Stimulated activated naive CD4-positive, alpha-beta T cell treated with Interleukin-2 at 50 U/mL for 16 hours (primary cell): Measurements from ENCODE around the gene ESRRG.

Source experiments
- DNase-seq: peaks from one replicate; lab custom pipeline; 2025; lab: John Stamatoyannopoulos, UW

ESRRG gene

DNA sequence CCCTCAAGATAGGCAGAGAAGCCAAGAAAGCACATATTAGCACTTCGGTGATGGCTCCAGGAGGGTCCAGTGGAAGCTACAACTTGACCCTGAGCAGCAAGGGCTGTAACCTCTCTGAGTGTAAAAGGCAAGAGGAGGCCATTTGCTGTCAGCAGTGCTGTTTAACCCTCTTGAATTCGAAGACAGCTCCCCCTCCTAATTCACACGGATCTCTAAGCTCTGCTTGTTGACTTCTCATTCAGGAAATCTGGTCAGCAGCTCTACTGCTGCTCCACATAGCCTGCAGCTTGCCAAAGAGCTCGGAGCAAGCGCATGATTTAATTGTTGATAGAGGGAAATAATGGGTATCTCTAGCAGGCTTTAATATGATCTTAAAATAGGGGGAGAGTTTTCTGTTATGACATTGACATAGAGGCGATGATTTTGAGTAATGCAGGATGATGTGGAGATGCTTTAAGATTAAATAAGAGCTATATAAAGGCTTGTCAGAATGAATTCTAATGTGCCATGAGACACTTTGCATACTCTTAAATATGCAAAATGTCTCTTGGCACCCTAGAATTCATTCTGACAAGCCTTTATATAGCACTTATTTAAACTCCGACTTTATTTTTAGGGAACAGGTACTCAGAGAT lies 220.6 kb downstream of the ESRRG start:
- no peak for DNase-seq

DNA sequence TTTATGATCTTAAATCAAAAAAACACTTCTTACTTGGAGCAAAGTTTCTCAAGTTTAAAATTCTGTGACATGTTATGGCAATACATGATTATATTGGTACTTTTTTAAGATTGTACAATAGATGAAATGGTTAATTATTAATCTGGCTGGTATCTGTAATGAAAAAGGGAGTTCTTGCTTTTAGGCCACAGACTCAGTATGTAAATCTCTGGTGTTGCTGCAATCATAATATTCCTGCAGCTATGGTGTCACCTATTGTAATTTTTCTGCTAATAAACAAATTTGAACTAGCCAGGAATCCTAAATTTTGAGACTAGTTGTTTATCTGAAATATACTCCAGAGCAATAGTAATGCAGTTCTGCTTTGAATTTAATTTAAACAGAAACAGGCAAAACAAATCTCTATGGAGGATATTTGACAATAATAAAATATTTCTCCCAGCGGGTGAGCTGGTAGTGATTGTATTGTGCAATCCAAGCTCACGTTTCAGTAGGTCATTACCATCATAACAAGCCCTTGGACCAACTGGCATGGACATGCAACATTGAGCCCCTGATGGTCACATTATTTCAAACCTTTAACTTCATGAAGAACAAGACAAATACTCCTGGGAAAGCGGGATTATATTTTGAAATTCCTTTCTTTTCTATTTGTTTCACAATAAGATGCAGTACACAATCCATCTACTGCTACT lies 222.8 kb downstream of the ESRRG start:
- no peak for DNase-seq

GRCh38 chr1:216499581-216500272 lies 223.5 kb downstream of the ESRRG start:
- no peak for DNase-seq

DNA sequence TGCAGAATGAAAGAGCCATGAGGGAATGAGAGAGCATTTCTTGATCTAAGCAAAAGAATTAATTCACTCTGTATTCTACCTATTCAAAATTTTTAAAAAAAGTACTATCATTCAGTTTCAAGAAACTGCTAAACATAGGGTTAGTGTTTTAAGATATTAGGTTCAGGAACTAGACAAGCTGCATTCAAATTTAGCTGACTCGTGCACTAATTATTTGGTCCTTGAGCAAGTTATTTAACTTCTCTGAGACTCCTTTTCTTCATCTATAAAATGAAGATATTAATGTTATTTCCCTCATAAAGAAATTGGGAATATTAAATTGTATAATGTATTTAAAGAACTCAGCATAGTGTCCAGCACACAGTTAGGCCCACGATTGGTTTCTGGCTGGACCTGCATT lies 225.0 kb downstream of the ESRRG start:
- DNase-seq, result no peak

- no peak for DNase-seq
These were observed 238.2 kb downstream of the ESRRG start for GRCh38 chr1:216485042-216485441.

- DNase-seq, result no peak
These were observed 239.4 kb downstream of the ESRRG start for GRCh38 chr1:216483672-216484401.

- DNase-seq, result no peak
These were observed 240.6 kb downstream of the ESRRG start for GRCh38 chr1:216482620-216483019.

GRCh38 chr1:216478238-216478637 lies 245.0 kb downstream of the ESRRG start:
- DNase-seq, result no peak

DNA sequence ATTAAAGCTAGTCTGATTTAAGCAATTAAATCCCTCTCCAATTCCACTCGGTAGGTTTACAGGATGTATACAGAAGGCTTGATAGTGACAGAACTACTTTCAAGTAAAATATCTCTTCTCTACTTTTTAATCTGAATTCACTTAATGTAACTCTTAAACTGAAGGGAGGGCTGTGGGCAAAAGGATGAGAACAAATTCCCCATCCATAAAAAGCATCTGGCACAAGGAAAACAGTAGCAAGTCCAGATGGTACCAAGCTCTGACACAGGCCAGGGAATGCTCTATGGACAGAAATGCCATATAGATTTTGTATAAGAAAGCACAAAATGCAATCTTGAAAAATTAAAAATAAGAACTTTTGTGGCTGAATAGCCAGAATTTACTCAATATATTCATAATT lies 246.9 kb downstream of the ESRRG start:
- DNase-seq, result no peak

- DNase-seq, result no peak
These were observed 247.5 kb downstream of the ESRRG start for GRCh38 chr1:216475659-216476276.

DNA sequence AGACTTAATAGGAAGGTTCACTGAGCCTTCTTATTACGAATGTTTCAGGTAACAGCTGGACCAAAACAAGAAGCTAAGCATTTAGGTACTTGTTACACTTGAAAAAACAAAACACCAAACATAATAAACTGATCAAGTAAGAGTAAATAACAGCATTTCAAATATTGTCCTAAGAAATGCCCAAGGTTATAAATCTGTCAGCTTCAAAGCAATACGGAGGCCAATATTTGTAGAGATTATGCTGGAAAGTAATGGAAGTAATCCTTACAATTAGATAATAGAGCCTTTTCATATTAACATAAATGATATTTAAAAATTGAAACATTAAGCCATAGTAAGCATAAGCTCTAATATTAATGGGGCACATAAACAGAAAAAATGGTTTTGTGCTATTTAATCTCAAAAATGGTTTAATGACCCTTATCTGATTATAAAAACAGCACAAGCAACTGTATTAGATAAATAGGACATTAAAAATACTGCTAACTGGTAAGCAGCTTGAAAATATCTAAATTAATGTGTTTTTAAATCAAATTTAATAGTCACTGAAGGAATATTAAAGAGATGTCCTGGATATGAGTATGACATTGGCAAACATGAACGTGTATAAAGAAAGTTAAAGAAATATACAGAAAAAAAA lies 256.9 kb downstream of the ESRRG start:
- no peak for DNase-seq

- no peak for DNase-seq
These were observed 258.7 kb downstream of the ESRRG start for GRCh38 chr1:216464489-216464888.

DNA sequence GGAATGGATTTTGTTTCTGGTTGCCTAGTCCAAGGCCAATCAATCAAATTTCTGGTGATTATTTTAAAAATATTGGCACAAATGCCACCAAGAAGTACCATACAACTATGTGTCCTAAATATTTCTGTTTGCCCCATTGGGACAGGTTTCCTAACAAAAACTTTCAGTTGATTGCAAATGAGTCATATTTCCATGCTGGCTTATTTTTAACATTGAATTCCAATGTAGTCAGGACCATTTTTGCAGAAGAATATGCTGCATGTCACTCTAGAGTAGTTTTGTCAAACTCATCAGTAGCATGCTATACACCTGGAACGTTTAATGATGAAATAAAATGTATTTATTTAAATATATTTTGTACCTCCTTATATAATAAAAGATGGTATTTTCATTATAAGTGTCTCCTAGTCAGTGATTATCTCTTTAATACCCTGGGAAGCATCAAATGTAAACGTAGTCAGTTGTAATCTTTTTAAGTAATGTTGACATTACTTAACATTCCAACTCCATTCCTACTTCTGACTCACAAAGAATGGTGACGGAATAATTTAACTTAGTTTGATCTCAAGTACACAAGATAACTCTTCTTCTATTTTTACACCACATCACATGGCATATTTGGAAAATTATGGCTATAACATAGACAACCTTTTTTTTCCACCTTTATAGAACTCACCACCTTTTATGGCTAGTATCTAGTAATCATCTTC lies 261.0 kb downstream of the ESRRG start:
- DNase-seq, result no peak

DNA sequence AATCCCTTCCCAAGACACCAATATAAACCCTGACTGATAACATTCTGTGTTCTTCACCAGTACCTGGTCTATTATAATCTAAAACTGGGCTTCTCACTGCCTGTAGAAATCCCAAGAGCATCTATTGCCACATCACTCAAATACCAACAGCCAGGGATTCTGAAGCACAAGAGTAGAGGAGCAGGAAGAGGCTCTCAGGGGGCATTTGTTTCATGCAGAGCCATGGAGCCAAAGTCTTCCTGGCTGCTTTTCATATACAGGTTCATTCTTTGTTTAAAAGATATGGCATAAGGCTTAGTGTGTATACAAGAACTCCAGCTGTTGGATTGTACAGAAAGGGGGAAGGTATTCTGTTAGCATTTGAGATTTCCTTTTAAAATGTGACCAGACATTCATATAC lies 261.8 kb downstream of the ESRRG start:
- no peak for DNase-seq

DNA sequence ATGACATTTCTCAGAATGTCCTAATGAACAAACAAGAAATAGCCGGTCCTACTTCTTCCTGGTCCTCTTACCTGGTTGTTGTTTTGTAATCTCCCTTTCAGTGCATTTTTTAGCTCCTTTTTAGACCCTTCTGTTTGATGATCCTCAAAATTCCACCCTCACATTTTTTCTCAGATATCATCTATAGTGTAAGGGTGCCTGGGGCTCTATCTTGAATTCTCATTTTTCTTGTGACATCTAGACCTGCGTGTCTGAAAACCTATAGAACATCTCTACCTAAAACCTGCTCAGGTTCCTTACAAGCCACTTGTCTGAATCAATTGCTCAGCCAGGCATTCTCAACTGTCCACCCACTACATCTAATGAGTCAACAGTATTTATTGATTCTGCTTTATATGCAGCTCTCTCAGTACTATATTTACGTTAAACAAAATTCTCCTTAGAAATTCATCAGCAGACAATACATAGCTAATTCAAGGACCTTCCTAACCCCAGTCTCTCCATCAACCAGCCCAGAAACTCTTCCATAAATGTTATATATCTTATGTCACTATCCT lies 263.5 kb downstream of the ESRRG start:
- DNase-seq, result no peak

- no peak for DNase-seq
These were observed 264.4 kb downstream of the ESRRG start for GRCh38 chr1:216458812-216459211.

- no peak for DNase-seq
These were observed 265.9 kb downstream of the ESRRG start for GRCh38 chr1:216457356-216457755.

DNA sequence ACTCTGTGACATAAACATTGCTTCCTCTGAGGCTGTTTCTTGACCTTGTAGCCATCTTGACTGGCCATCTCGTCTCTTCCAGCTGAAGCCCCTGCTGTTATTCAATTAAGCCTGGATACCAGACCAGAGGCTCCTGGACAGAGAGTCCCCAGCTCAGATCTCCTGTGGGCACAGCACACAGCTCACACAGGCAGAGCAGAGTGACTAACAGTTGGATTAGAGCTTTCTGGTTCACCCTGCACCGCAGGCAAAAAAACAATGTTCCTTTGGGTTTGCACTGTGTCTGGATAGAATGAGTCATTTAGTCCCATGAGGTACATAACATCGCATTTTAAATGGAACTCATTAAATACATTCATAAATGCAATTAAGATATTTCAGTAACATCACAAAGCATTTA lies 266.5 kb downstream of the ESRRG start:
- DNase-seq, result no peak

GRCh38 chr1:216453777-216454176 lies 269.5 kb downstream of the ESRRG start:
- no peak for DNase-seq
